Activated CD8-positive, alpha-beta memory T cell treated with anti-CD3 and anti-CD28 coated beads for 36 hours (primary cell): Measurements from ENCODE around the gene KMT2E. TPM values are rescaled to one million over a fixed set of nuclear protein-coding genes. Genes with fewer than 3 reads are reported as not detected.
"Not testable (repeated sequence)": the region's sequence is repeated elsewhere in the genome, so short reads cannot be mapped to it uniquely, and the experiment has no call there.

Source experiments
- CTCF ChIA-PET: fragments of 350-600 bp; sonication (Branson Sonifier 250); formaldehyde crosslinking; loops from one replicate; lab custom pipeline; 2021; ENCODE audit warnings: antibody characterized with exemption; lab: Charles Lee
- POLR2A ChIA-PET: fragments of 350-600 bp; sonication (Branson Sonifier 250); formaldehyde crosslinking; loops from one replicate; lab custom pipeline; 2021; ENCODE audit warnings: antibody characterized with exemption; lab: Charles Lee
- total RNA-seq, 2 experiments: library from RNA; stranded (reverse); gene quantifications; one replicate each; pipeline ENCODE4 v1.2.3, GENCODE V29; 2021

Gene KMT2E
- total RNA-seq, 2 experiments from 2014 or later: 79.1 to 79.3 TPM

- POLR2A ChIA-PET: interaction anchor here (0.8 to 4.2 kb wide), 5 partner anchors 12 to 39 kb away, joined by 3 to 38 read pairs (median 4); partner anchors contain the start of gene KMT2E
- CTCF ChIA-PET: interaction anchor here (0.5 to 3.6 kb wide), 11 partner anchors 13 to 480 kb away, joined by 3 to 18 read pairs (median 3); no protein-coding TSS in a partner anchor
Observed at GRCh38 chr7:104980841-104981671, 32.9 kb upstream of the KMT2E start.

GRCh38 chr7:104981672-104982037 lies 32.4 kb upstream of the KMT2E start:
- ChIA-PET POLR2A (interaction anchor here (0.8 to 4.2 kb wide), 5 partner anchors 13 to 39 kb away, joined by 3 to 38 read pairs (median 4); partner anchors contain the start of gene KMT2E), CTCF (interaction anchor here (0.5 to 3.6 kb wide), 9 partner anchors 14 to 479 kb away, joined by 3 to 18 read pairs (median 3); no protein-coding TSS in a partner anchor)

- CTCF ChIA-PET: interaction anchor here (0.6 to 3.6 kb wide), 5 partner anchors 25 to 73 kb away, joined by 3 to 18 read pairs (median 3); no protein-coding TSS in a partner anchor
- POLR2A ChIA-PET: interaction anchor here (0.6 to 4.2 kb wide), 7 partner anchors 25 to 531 kb away, joined by 3 to 38 read pairs (median 7); partner anchors contain the start of gene KMT2E
Observed at GRCh38 chr7:104982308-104983075, 31.5 kb upstream of the KMT2E start.

GRCh38 chr7:104983076-104983577 lies 30.9 kb upstream of the KMT2E start:
- CTCF ChIA-PET: interaction anchor here (0.6 to 3.6 kb wide), 6 partner anchors 25 to 458 kb away, joined by 3 to 18 read pairs (median 4); no protein-coding TSS in a partner anchor
- POLR2A ChIA-PET: interaction anchor here (0.6 to 4.2 kb wide), 8 partner anchors 24 to 548 kb away, joined by 3 to 38 read pairs (median 6); partner anchors contain the start of gene KMT2E

- ChIA-PET CTCF (interaction anchor here (0.6 to 3.6 kb wide), 7 partner anchors 24 to 458 kb away, joined by 3 to 18 read pairs (median 3); no protein-coding TSS in a partner anchor), POLR2A (interaction anchor here (1.0 to 4.2 kb wide), 8 partner anchors 24 to 548 kb away, joined by 3 to 38 read pairs (median 4); partner anchors contain the start of gene KMT2E)
Observed at GRCh38 chr7:104983578-104984539, 30.1 kb upstream of the KMT2E start.

- ChIA-PET CTCF (interaction anchor here (1.1 to 1.4 kb wide), 2 partner anchors 17 to 26 kb away, joined by 3 to 5 read pairs; no protein-coding TSS in a partner anchor), POLR2A (interaction anchor here (0.6 to 4.2 kb wide), 4 partner anchors 26 to 44 kb away, joined by 3 to 38 read pairs (median 17); partner anchors contain the start of gene KMT2E)
Observed at GRCh38 chr7:104984585-104985258, 29.3 kb upstream of the KMT2E start.

- POLR2A ChIA-PET: interaction anchor here (0.6 to 4.2 kb wide), 3 partner anchors 26 to 44 kb away, joined by 3 to 38 read pairs (median 31); partner anchors contain the start of gene KMT2E
- CTCF ChIA-PET: interaction anchor here (1.1 to 1.4 kb wide), 2 partner anchors 17 to 25 kb away, joined by 3 to 5 read pairs; no protein-coding TSS in a partner anchor
Observed at GRCh38 chr7:104985259-104985617, 28.8 kb upstream of the KMT2E start.

- POLR2A ChIA-PET: interaction anchor here (0.6 kb wide), 1 partner anchor 177 kb away, joined by 4 read pairs; no protein-coding TSS in a partner anchor
- CTCF ChIA-PET: interaction anchor here (0.6 to 1.1 kb wide), 4 partner anchors 11 to 332 kb away, joined by 3 read pairs; no protein-coding TSS in a partner anchor
Observed at GRCh38 chr7:104986628-104987259, 27.3 kb upstream of the KMT2E start.

GRCh38 chr7:104987403-104987802 lies 26.6 kb upstream of the KMT2E start:
- CTCF ChIA-PET: interaction anchor here (0.6 to 1.1 kb wide), 3 partner anchors 11 to 69 kb away, joined by 3 read pairs; no protein-coding TSS in a partner anchor
- POLR2A ChIA-PET: not testable (repeated sequence)

GRCh38 chr7:104990983-104991382 lies 23.0 kb upstream of the KMT2E start:
- POLR2A ChIA-PET: interaction anchor here (0.6 kb wide), 1 partner anchor 28 kb away, joined by 3 read pairs; no protein-coding TSS in a partner anchor
- CTCF ChIA-PET: interaction anchor here (0.6 kb wide), 1 partner anchor 325 kb away, joined by 3 read pairs; no protein-coding TSS in a partner anchor

- ChIA-PET CTCF (no interaction called here), POLR2A (no interaction called here)
Observed at GRCh38 chr7:104992306-104992705, 21.7 kb upstream of the KMT2E start.

GRCh38 chr7:104993217-104993862 lies 20.7 kb upstream of the KMT2E start:
- ChIA-PET POLR2A (interaction anchor here (0.6 kb wide), 1 partner anchor 387 kb away, joined by 6 read pairs; no protein-coding TSS in a partner anchor), CTCF (interaction anchor here (0.6 kb wide), 1 partner anchor 13 kb away, joined by 4 read pairs; no protein-coding TSS in a partner anchor)

- ChIA-PET CTCF (interaction anchor here (1.2 kb wide), 1 partner anchor 11 kb away, joined by 3 read pairs; no protein-coding TSS in a partner anchor), POLR2A (interaction anchor here (1.0 kb wide), 1 partner anchor 12 kb away, joined by 8 read pairs; no protein-coding TSS in a partner anchor)
Observed at GRCh38 chr7:104998040-104998752, 15.8 kb upstream of the KMT2E start.

GRCh38 chr7:105000200-105000599 lies 13.8 kb upstream of the KMT2E start:
- CTCF ChIA-PET: no interaction called here
- POLR2A ChIA-PET: no interaction called here

GRCh38 chr7:105000927-105001336 lies 13.1 kb upstream of the KMT2E start:
- ChIA-PET POLR2A (no interaction called here), CTCF (interaction anchor here (0.6 kb wide), 1 partner anchor 145 kb away, joined by 5 read pairs; no protein-coding TSS in a partner anchor)
